ENCODE results near the gene FAM111B.
"Not testable (repeated sequence)": the region's sequence is repeated elsewhere in the genome, so short reads cannot be mapped to it uniquely, and the experiment has no call there.

The FAM111B gene

DNA sequence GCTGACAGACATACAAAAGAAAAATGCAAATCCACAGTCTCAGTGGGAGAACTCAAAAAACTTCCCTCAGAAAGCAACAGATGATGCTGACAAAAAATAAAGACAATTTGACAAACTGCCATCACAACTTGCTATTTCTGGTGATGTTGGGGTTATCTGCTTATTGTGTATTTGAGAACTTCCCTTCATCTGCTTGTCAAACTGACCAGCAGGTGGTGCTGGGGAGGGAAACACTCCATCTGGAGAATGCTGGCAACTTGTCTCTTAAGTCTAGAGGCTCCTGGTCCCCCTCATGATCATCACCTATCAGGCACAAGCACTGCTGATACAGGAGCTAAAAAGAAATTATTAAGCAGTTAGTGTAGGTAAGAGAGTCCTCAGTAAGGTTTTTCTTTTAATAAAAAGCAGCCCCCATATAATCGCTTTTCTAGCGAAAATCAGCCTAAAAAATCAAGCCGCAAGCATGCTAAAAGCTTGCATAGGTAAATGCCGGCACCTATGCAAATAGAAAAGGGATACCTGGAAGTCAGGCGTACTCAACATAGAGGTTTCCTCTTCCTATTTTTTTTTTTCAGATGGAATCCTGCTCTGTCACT, 9.8 kb upstream of the FAM111B start:
- DNase-seq (ENCODE audit: low read depth) = peak; percentile 81
- no peak overlapping the region for H3K4me3 ChIP-seq (ENCODE audit: low read depth, low read length)
- TF ChIP-seq, protein P1, sequence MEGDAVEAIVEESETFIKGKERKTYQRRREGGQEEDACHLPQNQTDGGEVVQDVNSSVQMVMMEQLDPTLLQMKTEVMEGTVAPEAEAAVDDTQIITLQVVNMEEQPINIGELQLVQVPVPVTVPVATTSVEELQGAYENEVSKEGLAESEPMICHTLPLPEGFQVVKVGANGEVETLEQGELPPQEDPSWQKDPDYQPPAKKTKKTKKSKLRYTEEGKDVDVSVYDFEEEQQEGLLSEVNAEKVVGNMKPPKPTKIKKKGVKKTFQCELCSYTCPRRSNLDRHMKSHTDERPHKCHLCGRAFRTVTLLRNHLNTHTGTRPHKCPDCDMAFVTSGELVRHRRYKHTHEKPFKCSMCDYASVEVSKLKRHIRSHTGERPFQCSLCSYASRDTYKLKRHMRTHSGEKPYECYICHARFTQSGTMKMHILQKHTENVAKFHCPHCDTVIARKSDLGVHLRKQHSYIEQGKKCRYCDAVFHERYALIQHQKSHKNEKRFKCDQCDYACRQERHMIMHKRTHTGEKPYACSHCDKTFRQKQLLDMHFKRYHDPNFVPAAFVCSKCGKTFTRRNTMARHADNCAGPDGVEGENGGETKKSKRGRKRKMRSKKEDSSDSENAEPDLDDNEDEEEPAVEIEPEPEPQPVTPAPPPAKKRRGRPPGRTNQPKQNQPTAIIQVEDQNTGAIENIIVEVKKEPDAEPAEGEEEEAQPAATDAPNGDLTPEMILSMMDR (IDR thresholded peaks at IDR 0.05; ENCODE audit: insufficient read depth, low read depth, low read length, missing control alignments) = peak; percentile 63

DNA sequence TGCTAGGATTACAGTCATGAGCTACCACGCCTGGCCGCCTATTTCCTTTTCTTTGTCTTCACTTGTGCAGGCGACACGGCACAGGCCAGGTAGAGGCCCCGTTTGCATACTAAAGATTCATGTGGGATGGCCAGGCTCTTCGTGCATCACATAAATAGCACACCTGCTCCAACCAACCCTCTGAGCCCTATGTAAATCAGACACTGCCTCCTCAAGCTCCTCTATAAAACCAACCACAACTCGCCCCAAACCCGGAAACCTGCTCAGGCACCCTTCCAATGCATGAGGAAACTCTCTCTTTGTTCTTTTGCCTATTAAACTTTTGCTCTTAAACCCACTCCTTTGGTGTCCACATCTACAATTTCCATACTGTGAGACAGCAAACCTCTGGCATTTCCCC, 9.1 kb upstream of the FAM111B start:
- H3K4me3 ChIP-seq (ENCODE audit: low read depth, low read length) = not testable (repeated sequence)
- DNase-seq (ENCODE audit: low read depth) = peak; percentile 71

DNA sequence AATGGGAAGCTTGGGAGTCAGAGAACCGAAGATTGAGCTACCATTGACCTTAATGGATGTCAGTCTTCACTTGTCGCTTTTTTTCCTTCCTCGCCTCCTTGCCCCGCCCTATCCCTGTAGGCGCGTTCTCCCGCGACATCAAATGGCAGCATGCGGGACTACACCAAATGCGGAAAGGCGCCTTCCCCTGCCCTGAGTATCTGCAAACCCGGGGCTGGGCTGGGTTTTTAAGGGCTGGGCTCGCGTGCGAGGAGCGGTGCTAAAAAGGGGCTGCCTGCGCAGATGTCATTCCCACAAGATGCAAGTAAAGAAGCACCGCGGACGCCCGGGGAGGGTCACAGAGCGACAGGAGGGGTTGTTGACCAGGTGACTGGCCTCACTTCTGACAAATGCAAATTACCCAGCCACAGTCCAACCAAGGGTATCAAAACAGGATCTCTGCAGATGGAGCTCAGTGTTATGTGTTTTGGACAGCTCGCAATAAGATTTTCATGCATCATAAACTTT, 4.7 kb upstream of the FAM111B start:
- H3K4me3 ChIP-seq (ENCODE audit: low read depth, low read length) = peak overlapping the region; percentile 73
- DNase-seq (ENCODE audit: low read depth) = peak; percentile 96

DNA sequence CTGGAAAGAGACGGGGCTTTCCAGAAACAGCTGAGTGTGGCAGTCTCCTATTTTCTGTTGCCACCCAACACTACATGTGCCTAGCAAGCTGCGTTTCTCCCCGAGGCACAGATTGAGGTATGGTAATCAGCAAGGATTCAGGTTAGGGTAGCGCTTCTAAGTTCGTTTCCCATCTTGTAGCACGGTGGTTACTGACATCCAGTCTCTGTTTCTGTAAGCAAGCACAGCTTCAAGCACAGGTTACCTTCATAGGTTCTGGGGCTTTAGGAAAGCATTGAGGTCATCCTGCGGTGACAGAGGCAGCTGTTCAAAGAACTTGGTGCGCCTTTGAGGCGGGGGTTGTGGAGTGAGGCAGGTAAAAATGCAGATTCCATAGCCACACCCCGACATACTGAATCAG, 684 bp downstream of the FAM111B start:
- peak overlapping the region; percentile 77 for H3K4me3 ChIP-seq (ENCODE audit: low read depth, low read length)
- peak; percentile 55 for DNase-seq (ENCODE audit: low read depth)

More for the DNA sequence above, 4.7 kb upstream of the FAM111B start:
- TF ChIP-seq, protein P1 (IDR thresholded peaks at IDR 0.05; ENCODE audit: insufficient read depth, low read depth, low read length, missing control alignments) = peak; percentile 53

DNA sequence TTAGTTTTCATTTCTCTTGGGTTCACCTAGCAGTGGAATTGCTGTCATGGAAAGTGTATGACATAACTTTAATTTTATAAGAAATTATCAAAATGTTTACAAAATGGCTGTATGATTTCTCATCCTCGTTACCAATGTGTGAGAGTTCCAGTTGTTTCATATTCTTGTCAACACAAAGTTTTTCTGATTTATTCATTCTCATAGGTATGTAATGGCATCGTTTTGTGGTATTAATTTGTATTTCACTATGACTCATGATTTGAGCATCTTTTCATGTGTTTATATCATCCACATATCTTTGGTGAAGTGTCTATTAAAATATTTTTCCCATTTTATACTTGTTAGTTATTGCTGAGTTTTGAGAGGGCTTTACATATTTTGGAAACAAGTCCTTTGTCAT, 5.5 kb downstream of the FAM111B start:
- no peak overlapping the region for H3K4me3 ChIP-seq (ENCODE audit: low read depth, low read length)
- TF ChIP-seq, protein P1 (IDR thresholded peaks at IDR 0.05; ENCODE audit: insufficient read depth, low read depth, low read length, missing control alignments) = no peak
- DNase-seq (ENCODE audit: low read depth) = no peak

DNA sequence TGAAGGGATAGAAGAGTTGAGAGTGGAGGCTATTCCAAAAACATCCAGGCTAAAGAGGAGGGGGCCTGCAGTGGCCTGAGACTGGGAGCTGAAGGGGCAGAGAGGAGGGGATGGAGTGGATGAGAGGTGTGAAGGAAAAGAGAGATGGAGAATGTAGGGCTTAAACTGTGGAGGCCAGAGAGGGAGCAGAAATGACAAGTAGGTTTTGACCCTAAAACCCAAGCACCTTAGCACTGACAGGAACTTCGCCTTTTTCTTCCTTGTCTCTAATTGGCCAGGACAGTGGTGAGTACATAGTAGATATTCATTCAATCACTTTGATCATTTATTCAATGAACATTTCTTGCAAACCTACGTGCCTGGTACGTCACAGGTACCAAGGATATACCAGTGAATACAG, 7.3 kb downstream of the FAM111B start:
- DNase-seq (ENCODE audit: low read depth) = no peak
- TF ChIP-seq, protein P1 (IDR thresholded peaks at IDR 0.05; ENCODE audit: insufficient read depth, low read depth, low read length, missing control alignments) = no peak
- no peak overlapping the region for H3K4me3 ChIP-seq (ENCODE audit: low read depth, low read length)

DNA sequence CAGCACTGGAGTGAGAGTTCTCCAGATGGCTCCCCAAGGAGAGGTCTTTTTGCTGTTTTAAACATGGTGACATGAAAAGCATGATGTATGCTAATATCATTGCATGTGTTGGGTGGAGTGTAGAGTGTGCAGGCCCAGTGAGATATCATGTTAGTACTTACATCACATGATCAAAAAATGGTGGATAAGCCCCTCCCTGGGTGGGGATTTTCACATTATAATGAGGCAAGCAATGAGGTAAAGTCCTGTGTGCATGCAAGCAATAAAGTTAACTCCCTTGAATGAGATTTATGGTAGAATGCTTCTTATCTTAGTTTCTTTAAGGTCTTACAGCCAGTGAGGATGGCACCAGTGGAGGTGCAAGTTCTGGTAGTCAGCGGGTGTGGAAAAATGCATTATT, 8.5 kb downstream of the FAM111B start:
- DNase-seq (ENCODE audit: low read depth) = no peak

DNA sequence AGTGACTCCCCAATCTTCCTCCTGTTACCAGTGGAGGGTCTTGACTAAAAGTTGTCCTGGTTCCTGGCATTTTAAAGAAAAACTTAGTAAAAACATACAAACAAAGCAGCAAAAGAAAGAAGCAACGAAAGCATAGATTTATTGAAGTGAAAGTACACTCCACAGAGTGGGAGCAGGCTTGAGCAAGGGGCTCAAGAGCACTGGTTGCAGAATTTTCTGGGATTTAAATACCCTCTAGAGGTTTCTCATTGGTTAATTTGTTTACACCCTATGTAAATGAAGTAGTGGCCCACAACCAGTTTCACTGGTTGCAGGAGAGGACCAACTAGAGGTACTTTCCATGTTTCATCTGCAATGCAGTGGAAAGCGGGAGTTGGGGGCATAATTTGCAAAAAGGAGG, 10.7 kb downstream of the FAM111B start:
- no peak overlapping the region for H3K4me3 ChIP-seq (ENCODE audit: low read depth, low read length)
- TF ChIP-seq, protein P1 (IDR thresholded peaks at IDR 0.05; ENCODE audit: insufficient read depth, low read depth, low read length, missing control alignments) = no peak
- DNase-seq (ENCODE audit: low read depth) = no peak

More for the DNA sequence above, 8.5 kb downstream of the FAM111B start:
- H3K4me3 ChIP-seq (ENCODE audit: low read depth, low read length) = no peak overlapping the region
- TF ChIP-seq, protein P1 (IDR thresholded peaks at IDR 0.05; ENCODE audit: insufficient read depth, low read depth, low read length, missing control alignments) = no peak

Measured in GM12865 (cell line).